ENCODE results near the gene FCMR.

The FCMR gene, protein sequence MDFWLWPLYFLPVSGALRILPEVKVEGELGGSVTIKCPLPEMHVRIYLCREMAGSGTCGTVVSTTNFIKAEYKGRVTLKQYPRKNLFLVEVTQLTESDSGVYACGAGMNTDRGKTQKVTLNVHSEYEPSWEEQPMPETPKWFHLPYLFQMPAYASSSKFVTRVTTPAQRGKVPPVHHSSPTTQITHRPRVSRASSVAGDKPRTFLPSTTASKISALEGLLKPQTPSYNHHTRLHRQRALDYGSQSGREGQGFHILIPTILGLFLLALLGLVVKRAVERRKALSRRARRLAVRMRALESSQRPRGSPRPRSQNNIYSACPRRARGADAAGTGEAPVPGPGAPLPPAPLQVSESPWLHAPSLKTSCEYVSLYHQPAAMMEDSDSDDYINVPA

DNA sequence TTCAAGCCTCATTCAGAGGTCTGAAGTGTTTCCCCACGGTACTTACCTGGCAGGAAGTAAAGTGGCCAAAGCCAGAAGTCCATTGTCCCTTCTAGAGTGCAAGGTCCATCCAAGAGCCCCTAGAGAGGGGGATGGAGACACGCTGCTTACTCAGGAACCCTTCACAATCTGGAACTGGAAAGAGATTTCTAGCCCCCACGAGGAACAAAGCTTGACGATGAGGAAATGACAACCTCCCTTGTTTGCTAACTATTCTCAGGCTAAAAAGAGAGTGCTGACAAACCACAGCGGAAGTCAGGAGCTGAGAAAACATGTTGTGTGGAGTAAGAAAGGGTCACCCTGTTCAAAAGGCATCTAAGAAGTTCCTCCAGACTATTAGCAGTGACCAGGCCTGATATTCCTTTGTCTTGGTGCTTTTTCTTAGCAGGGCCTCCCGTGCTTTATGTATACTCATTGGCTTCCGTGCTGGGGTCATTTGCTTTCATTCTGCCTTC, at the start of gene FCMR:
TSS of gene FCMR (minus strand) at position 170 of the 494 bp plus-strand sequence. CDS start at position 83, 87 bp downstream.
- Mint-ChIP-seq H3K27me3 (no peaks in the 10 kb centered on the region), H3K4me1 (ENCODE audit: low read depth) (peaks cover 31% of the 10 kb centered on the region), H3K9me3 (no peaks in the 10 kb centered on the region), H3K27ac (no peak within 1 kb of the TSS), H3K4me3 (no peak within 1 kb of the TSS), H3K36me3 (ENCODE audit: low read depth) (peaks cover 27% of the 10 kb centered on the region)
- no peak for DNase-seq

DNA sequence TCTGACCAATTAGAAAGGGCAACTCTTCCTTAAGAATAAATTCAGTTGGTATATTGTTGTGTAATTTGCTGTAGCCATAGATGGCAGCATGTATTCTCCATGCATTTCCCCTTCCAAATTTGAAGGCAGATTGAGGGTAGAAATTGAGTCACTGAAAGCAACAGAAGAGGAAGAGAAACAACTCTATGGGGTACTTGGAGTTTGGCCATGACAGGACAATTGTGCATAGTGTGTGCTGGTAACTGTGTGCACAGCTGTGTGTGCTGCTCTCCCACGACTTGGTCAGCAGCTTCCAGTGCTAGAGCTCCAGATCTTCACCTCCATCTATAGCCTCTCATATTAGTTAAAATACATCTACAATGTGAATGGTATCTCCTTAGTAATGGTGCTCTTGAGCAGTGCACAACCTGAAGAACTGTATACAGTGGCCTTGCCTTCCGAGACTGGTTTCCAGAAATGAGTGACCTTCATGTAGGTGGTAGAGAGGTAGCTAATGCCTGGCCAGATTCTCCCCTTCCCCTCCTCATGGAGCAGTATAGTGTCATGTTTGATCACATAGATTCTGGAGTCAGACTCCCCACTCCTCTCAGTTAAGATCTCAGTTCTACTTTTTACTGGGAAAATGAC, 49.4 kb upstream of the FCMR start:
- Mint-ChIP-seq H3K4me1 (ENCODE audit: low read depth) (peaks cover 19% of the 10 kb centered on the region), H3K4me3 (no peak overlapping the region), H3K27me3 (no peaks in the 10 kb centered on the region), H3K9me3 (no peaks in the 10 kb centered on the region), H3K36me3 (ENCODE audit: low read depth) (no peaks in the 10 kb centered on the region), H3K27ac (no peak overlapping the region)
- no peak for DNase-seq

DNA sequence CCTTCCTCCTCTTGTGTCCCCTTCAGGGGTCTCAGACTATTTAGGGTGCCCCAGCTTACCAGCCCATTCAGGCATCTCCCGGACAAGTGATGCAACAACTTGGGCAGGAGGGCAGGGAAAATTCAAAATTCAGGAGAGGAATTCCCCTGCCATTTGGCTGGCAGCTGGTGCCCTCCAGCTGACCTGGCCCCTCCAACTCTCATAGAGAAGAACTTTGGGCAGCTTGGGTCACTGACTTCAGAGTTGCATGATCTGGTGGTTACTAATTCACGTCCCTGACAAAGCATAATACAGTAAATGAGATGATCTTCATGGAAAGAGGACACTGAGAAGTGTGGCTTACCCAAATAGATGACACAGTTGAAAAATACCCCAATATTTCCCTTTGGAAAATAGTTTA, 48.7 kb upstream of the FCMR start, which contains the start of gene FCAMR:
TSS of gene FCAMR (minus strand) at position 15 of the 400 bp plus-strand sequence. CDS start 335 bp downstream, outside the sequence.
- H3K36me3 Mint-ChIP-seq (ENCODE audit: low read depth): no peaks in the 10 kb centered on the region
- no peaks in the 10 kb centered on the region for H3K9me3 Mint-ChIP-seq
- no peak within 1 kb of the TSS for H3K4me3 Mint-ChIP-seq
- peaks cover 19% of the 10 kb centered on the region for H3K4me1 Mint-ChIP-seq (ENCODE audit: low read depth)
- no peak for DNase-seq
- H3K27me3 Mint-ChIP-seq: no peaks in the 10 kb centered on the region
- no peak within 1 kb of the TSS for H3K27ac Mint-ChIP-seq

DNA sequence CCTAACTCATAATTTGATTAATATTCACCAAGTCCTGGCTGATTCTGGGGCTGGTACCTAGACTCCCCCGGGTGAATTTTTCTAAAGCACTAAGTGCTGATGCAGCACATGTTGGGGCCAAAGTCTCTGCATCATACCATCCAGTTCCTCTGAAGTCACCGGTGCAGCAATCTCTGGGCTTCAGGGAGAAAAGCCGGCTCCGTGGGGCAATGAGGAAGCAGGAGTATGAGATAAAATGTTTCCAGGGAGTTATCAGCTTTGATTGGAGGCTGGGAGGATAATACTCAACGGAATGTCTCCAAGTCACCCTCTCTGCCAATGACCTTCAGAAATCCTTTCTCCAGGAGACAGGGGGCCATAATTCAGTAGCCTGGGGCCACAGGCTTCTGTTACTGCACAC, 47.3 kb upstream of the FCMR start:
- no peak for DNase-seq
- Mint-ChIP-seq H3K9me3 (no peaks in the 10 kb centered on the region), H3K27me3 (no peaks in the 10 kb centered on the region), H3K4me3 (no peak overlapping the region), H3K36me3 (ENCODE audit: low read depth) (no peaks in the 10 kb centered on the region), H3K4me1 (ENCODE audit: low read depth) (peaks cover 19% of the 10 kb centered on the region), H3K27ac (no peak overlapping the region)

DNA sequence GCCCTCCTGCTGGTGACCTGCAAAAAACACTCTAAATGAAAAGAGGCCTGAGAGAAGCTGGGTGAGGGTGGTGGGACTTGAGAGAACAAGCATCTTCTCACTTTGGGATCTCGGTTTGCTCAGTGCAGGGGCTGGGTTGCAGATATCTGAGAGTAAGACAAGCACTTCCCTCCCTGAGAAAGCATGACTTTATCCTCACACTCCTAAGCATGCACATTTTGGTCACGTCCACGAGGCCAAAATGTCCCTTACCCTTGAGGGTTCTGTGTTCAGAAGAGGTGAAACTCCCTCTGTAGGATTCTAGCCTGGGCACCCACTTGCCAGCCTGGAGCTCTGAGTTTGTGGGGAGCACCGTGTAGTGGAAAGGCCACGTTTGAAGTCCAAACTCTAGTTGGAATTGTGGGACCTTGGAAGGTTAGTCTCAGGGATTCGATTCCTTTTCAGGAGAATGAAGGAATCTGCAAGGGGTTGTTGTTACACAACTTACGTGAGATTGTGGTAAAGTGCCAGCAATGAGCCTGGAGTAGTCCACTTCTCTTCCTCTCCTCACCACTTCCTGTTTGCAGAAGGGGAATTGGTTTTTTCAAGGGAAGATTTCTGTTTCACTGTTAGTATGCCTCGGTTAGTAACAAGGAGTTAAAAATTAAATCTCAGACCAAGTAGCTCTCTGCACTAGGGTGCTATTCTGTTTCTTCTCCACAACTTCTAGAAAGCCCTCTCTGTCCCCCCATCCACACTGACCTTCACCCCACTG, 45.5 kb upstream of the FCMR start:
- Mint-ChIP-seq H3K4me3 (no peak overlapping the region), H3K9me3 (no peaks in the 10 kb centered on the region), H3K4me1 (ENCODE audit: low read depth) (peaks cover 32% of the 10 kb centered on the region), H3K27ac (peak overlapping the region; percentile 34), H3K27me3 (no peaks in the 10 kb centered on the region), H3K36me3 (ENCODE audit: low read depth) (no peaks in the 10 kb centered on the region)
- no peak for DNase-seq

DNA sequence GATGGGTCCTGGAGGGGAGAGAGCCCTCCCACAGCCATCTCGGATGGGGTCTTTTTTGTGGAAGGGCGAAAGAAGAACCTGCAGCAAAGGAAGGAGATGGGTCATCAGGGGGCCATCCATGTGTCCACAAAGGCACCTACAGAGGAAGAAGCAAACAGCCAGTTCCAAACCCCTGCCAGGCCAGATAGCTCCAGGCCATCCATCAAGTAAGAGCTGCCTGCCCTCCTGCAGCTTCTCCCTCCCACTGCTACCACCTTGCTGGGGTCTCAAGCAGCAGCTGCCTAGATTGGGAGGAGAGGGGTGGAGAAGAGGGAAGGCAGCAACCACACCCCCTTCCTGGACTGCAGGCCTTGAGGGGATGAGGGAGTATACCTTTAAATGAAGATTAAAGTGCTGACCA, 44.0 kb upstream of the FCMR start:
- Mint-ChIP-seq H3K36me3 (ENCODE audit: low read depth) (no peaks in the 10 kb centered on the region), H3K27me3 (no peaks in the 10 kb centered on the region), H3K4me1 (ENCODE audit: low read depth) (peaks cover 35% of the 10 kb centered on the region), H3K4me3 (no peak overlapping the region), H3K9me3 (no peaks in the 10 kb centered on the region), H3K27ac (no peak overlapping the region)
- no peak for DNase-seq

DNA sequence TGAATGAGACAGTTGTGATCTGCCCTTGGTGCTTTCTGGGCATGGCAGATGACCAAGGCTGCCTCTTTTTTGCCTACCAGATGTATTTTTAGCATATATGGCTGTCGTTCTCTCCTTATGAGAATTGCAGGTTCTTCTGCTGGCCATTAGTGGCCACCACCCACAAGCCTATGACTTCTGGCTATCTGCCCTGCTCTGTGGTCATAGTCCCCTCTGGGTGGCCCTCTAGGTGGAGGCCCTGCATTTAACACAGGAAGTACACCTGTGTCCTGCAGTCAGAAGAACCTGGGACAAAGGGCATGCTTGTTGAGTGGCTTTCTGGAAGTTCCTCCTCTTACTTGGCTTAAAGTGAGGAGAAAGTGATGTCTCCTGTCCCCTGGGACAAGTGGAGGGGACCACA, 42.0 kb upstream of the FCMR start:
- DNase-seq: no peak
- H3K9me3 Mint-ChIP-seq: no peaks in the 10 kb centered on the region
- H3K27ac Mint-ChIP-seq: no peak overlapping the region
- H3K4me3 Mint-ChIP-seq: no peak overlapping the region
- H3K4me1 Mint-ChIP-seq (ENCODE audit: low read depth): peaks cover 35% of the 10 kb centered on the region
- H3K36me3 Mint-ChIP-seq (ENCODE audit: low read depth): no peaks in the 10 kb centered on the region
- no peaks in the 10 kb centered on the region for H3K27me3 Mint-ChIP-seq

DNA sequence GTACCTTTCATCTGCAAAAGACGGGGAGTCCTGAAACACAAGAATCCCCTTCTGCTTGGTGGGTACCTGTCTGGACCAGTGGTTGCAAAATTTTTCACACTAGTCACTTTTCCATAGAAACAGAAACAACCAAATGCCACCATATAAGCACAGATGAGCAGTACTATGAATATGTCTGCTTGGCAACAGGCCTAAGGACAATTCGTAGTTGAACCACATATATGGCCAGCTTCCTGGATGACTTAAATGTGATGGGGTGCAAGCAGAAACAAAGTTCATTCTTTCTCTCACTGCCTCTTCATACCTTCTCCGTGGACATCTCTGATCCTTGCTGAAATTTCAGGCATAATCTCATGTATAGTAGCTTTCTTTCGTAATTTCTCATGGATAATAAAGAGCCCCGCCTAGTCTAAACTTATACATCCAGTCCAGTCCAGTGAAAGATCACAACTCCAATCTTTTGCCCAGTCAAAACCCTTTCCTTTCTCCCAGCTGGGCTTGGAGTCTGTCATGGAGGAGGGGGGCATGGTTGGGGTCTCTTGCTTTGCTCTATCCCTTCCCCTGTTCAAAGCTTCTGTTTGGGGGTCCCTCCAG, 41.5 kb upstream of the FCMR start:
- no peaks in the 10 kb centered on the region for H3K9me3 Mint-ChIP-seq
- H3K36me3 Mint-ChIP-seq (ENCODE audit: low read depth): no peaks in the 10 kb centered on the region
- no peak overlapping the region for H3K4me3 Mint-ChIP-seq
- DNase-seq: no peak
- no peak overlapping the region for H3K27ac Mint-ChIP-seq
- H3K4me1 Mint-ChIP-seq (ENCODE audit: low read depth): peaks cover 32% of the 10 kb centered on the region
- H3K27me3 Mint-ChIP-seq: no peaks in the 10 kb centered on the region

DNA sequence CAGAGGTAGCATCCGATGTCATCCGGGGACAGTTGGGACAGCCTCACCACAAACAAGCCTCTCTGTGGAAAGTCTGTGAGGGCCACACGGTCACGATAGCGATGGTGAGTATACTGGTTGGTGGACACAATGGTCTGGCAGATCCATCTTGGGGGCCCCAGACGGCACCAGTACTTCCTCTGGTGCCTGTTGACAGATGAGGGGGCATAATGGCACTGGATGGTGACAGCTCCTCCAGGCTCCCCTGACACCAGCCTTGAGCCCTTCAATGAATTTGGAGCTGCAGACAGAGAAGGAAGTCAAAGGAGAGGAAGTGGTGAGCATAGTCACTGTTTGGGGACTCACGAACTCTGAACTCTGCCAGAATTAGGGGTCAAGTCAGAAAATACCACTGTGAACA, 40.5 kb upstream of the FCMR start:
- no peak for DNase-seq
- Mint-ChIP-seq H3K4me3 (no peak overlapping the region), H3K4me1 (ENCODE audit: low read depth) (peaks cover 23% of the 10 kb centered on the region), H3K27ac (no peak overlapping the region), H3K9me3 (no peaks in the 10 kb centered on the region), H3K36me3 (ENCODE audit: low read depth) (no peaks in the 10 kb centered on the region), H3K27me3 (no peaks in the 10 kb centered on the region)

DNA sequence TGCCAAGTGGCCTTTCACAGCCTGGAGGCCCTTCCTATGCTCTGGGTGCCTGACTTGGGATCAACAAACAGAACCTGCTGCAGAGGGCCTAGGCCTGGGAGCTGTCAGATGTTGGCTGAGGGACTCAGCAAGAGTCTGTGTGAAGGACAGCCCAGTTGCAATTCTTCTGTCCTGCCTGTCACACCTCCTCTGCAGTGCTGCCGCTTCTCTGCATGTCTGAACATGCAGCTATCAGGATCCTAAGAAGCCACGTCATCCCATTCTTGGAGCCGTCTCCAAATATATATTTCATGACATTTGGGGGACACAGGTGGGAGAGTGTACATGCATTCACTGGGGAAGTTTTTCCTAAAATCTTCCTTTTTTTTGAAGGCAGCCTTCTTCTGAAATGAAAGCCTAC, 39.9 kb upstream of the FCMR start:
- peaks cover 17% of the 10 kb centered on the region for H3K4me1 Mint-ChIP-seq (ENCODE audit: low read depth)
- H3K36me3 Mint-ChIP-seq (ENCODE audit: low read depth): no peaks in the 10 kb centered on the region
- H3K9me3 Mint-ChIP-seq: no peaks in the 10 kb centered on the region
- no peaks in the 10 kb centered on the region for H3K27me3 Mint-ChIP-seq
- no peak for DNase-seq
- no peak overlapping the region for H3K4me3 Mint-ChIP-seq
- H3K27ac Mint-ChIP-seq: no peak overlapping the region

DNA sequence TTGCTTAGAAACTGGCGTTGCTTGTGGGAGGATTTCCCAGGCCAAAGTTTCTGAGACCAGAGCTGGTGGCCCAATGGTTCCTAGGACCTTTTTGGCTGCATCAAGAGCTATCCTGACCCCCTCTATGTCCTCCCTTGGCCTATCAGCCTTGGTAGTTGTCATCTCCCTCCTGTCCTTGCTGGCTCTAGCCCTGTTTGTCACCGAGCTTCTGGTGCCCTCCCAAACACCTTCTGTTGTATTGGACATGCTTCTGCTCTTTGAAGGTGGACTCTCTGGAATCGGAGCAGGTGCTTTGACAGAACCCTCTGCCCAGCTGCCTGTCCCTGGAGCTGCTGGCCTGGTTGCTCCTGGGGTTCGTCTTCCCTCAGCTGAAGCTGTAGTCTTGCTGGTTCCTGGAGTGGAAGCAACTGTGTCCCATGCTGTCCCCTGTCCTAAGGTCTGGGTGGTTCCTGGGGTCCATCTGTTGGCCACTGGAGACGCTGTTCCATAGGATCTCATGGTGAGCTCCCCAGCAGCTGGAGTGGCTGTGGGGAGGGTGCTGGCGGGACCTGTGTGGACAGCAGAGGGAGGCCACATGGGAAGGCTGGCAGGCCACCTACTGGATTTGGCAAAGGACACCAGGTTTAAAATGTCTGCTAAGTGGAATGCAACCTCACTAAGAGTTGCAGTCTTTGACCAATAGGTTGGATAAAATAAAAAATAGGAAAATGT, 39.1 kb upstream of the FCMR start:
- Mint-ChIP-seq H3K4me1 (ENCODE audit: low read depth) (peaks cover 16% of the 10 kb centered on the region), H3K4me3 (no peak overlapping the region), H3K9me3 (no peaks in the 10 kb centered on the region), H3K27me3 (no peaks in the 10 kb centered on the region), H3K27ac (no peak overlapping the region), H3K36me3 (ENCODE audit: low read depth) (no peaks in the 10 kb centered on the region)
- no peak for DNase-seq

DNA sequence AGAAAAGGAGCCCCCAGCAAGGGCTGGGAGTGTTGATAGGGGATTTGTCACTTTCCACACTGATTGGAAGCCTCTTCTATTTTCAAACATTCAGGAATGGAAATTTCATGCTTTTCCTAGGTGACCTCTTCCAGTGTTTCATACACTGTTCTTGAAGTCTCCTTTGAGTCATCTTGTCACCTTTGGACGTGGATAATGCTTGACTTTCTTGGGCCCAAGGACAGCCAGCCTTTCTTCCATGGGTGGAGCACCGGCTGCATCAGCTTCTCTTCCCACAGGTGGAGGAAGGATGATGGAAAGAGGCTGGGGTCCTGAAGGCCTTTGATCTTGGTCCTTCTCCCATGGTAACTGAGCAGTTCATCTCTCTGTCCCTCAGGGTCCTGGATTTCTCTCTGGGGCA, 36.4 kb upstream of the FCMR start:
- H3K9me3 Mint-ChIP-seq: no peaks in the 10 kb centered on the region
- peaks cover 32% of the 10 kb centered on the region for H3K4me1 Mint-ChIP-seq (ENCODE audit: low read depth)
- no peak for DNase-seq
- H3K4me3 Mint-ChIP-seq: no peak overlapping the region
- no peaks in the 10 kb centered on the region for H3K36me3 Mint-ChIP-seq (ENCODE audit: low read depth)
- H3K27ac Mint-ChIP-seq: no peak overlapping the region
- H3K27me3 Mint-ChIP-seq: no peaks in the 10 kb centered on the region

DNA sequence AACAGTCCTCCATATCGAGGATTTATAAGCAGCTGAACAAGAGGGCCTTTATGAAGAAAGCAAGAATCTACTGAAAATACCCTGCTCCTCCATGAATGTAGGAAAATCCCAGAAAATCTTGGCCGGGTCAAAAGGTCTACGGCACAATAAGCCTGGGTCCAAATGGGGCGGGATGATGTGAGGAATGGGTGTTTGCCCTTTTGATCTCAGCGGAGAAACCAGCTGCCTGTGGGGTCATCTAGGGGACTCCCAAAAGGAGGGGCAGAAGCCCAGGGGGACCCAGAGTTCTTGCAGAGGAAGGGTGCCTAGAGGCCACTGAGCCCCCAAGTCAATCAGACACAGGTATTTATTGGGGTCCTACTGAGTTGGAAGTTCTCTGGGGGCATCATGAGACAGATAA, 35.9 kb upstream of the FCMR start:
- no peak overlapping the region for H3K27ac Mint-ChIP-seq
- H3K4me1 Mint-ChIP-seq (ENCODE audit: low read depth): peaks cover 27% of the 10 kb centered on the region
- H3K27me3 Mint-ChIP-seq: no peaks in the 10 kb centered on the region
- H3K36me3 Mint-ChIP-seq (ENCODE audit: low read depth): no peaks in the 10 kb centered on the region
- no peaks in the 10 kb centered on the region for H3K9me3 Mint-ChIP-seq
- no peak for DNase-seq
- no peak overlapping the region for H3K4me3 Mint-ChIP-seq
